Nephron (organoid): Measurements from ENCODE around the gene CDH13.
A peak's percentile ranks its signal among the peaks of the same experiment; 100 is the strongest.

Experiments
- H3K27ac Mint-ChIP-seq, 3 experiments: 2 replicates each; pipeline ENCODE4 v1.8.0; 2020; ENCODE audit warnings: mixed read lengths in 3 of 3, mild to moderate bottlenecking in 2 of 3, moderate library complexity in 1 of 3
- H3K27me3 Mint-ChIP-seq: 2 replicates; pipeline ENCODE4 v1.8.0; 2021; ENCODE audit warnings: low read depth, mild to moderate bottlenecking, moderate library complexity, mixed read lengths
- H3K36me3 Mint-ChIP-seq: 2 replicates; pipeline ENCODE4 v1.8.0; 2020; ENCODE audit warnings: low read depth, mixed read lengths
- H3K4me1 Mint-ChIP-seq: 2 replicates; pipeline ENCODE4 v1.8.0; 2020; ENCODE audit warnings: mixed read lengths
- H3K4me3 Mint-ChIP-seq, 3 experiments: 2 replicates each; pipeline ENCODE4 v1.8.0; 2020; ENCODE audit warnings: mild to moderate bottlenecking in 3 of 3, mixed read lengths in 3 of 3, moderate library complexity in 2 of 3
- H3K9me3 Mint-ChIP-seq: 2 replicates; pipeline ENCODE4 v1.8.0; 2020; ENCODE audit warnings: mixed read lengths
- TF ChIP-seq, protein P1 (sequence below), 3 experiments: fragments of 200-600 bp; sonication (generic); IDR thresholded peaks; one replicate each; pipeline ENCODE4 v1.5.0; 2021; ENCODE audit warnings: antibody characterized with exemption in 3 of 3; ENCODE audit not compliant: unreplicated experiment in 3 of 3

CDH13 gene

DNA sequence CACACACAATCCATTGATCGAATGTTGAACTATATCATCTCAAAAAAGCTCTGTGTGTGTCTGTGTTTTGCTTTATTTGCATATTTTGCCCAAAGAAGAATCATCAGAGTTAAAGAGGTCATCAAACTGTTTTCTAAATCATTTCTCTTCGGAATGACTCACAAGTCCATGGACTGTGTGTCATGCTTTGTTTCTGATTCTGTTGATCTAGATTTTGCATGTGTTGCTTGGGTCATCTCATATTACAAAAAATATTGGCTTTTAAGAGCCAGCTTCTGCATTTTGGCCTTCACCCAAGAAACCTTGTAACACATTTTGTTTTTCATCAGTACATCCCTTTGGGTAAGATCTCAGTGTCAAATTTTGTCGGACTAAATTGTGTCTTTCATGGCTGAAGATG, 709.8 kb downstream of the CDH13 start:
- H3K4me1 Mint-ChIP-seq = peaks cover 21% of the 10 kb centered on the region
- no peak overlapping the region for H3K4me3 Mint-ChIP-seq
- peak overlapping the region in 1 of 3 experiments; percentile 38 for H3K27ac Mint-ChIP-seq
- H3K36me3 Mint-ChIP-seq = no peaks in the 10 kb centered on the region
- TF ChIP-seq, protein P1, sequence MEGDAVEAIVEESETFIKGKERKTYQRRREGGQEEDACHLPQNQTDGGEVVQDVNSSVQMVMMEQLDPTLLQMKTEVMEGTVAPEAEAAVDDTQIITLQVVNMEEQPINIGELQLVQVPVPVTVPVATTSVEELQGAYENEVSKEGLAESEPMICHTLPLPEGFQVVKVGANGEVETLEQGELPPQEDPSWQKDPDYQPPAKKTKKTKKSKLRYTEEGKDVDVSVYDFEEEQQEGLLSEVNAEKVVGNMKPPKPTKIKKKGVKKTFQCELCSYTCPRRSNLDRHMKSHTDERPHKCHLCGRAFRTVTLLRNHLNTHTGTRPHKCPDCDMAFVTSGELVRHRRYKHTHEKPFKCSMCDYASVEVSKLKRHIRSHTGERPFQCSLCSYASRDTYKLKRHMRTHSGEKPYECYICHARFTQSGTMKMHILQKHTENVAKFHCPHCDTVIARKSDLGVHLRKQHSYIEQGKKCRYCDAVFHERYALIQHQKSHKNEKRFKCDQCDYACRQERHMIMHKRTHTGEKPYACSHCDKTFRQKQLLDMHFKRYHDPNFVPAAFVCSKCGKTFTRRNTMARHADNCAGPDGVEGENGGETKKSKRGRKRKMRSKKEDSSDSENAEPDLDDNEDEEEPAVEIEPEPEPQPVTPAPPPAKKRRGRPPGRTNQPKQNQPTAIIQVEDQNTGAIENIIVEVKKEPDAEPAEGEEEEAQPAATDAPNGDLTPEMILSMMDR (IDR thresholded peaks at IDR 0.05; ENCODE audit: unreplicated experiment in 3 of 3) = no peak
- no peaks in the 10 kb centered on the region for H3K9me3 Mint-ChIP-seq
- H3K27me3 Mint-ChIP-seq = peaks cover 5% of the 10 kb centered on the region

DNA sequence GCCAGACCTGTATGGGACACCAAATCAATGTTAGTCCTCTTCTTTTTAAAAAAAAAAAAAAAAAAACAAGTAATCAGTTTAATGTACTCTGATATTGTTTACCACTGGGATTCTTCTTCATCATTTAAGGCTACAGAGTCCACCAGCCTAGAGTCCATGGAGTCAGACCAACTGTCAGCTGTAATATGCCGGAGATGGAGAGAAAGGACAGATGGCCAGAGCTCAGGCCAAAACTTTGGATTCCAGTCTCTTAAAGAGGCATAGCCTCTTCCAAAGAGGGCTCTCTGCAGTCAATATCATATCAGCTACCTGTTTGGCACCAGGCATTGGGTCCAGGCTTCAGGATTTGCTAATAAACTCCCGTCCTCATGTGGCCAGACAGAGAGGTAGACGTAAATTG, 711.4 kb downstream of the CDH13 start:
- Mint-ChIP-seq H3K36me3 (no peaks in the 10 kb centered on the region), H3K27me3 (peaks cover 5% of the 10 kb centered on the region), H3K27ac (no peak overlapping the region), H3K4me3 (no peak overlapping the region), H3K4me1 (peaks cover 15% of the 10 kb centered on the region), H3K9me3 (no peaks in the 10 kb centered on the region)
- TF ChIP-seq, protein P1 (IDR thresholded peaks at IDR 0.05; ENCODE audit: unreplicated experiment in 3 of 3) = no peak

DNA sequence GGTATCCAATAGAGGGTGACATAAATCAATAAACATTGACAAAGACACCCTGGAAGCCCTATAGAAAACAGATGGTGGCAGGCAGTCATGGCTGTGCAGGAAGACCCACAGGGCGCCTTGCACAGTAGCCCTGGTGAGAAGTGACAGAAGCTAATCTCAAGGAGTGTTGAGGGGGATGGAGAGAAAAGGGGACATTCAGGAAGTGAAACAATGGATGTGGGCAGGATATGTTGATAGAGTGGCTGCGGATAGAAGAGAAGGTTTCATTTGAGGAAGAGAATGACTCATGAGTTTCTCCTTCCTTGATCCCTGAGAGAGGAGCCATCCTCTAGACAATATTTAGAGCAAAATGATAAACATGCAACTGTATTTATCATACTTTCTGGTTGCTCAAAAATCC, 712.2 kb downstream of the CDH13 start:
- H3K27me3 Mint-ChIP-seq = peaks cover 3% of the 10 kb centered on the region
- no peaks in the 10 kb centered on the region for H3K36me3 Mint-ChIP-seq
- no peaks in the 10 kb centered on the region for H3K9me3 Mint-ChIP-seq
- no peak overlapping the region for H3K4me3 Mint-ChIP-seq
- H3K27ac Mint-ChIP-seq = no peak overlapping the region
- TF ChIP-seq, protein P1 (IDR thresholded peaks at IDR 0.05; ENCODE audit: unreplicated experiment in 3 of 3) = no peak
- peaks cover 12% of the 10 kb centered on the region for H3K4me1 Mint-ChIP-seq

DNA sequence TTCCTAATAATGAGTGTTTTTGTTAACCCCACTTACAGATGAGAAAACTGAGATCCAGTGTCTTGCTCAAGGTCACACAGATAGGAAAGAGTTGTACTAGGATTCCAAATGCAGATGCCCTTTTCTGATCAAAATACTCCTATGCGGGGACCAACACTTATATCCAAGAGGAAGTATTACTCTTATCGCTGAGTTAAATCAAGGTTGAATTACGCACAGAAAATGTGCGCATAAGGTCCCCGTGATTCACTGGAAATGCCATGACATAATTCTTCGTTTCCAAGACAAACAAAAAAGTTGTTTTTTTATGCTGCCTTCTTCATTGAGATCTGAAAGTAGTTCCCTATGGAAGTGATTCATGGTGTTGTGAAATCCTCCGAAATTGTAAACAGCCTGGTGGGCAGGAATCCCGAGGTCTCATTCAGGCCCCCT, 717.2 kb downstream of the CDH13 start:
- H3K27ac Mint-ChIP-seq = no peak overlapping the region
- H3K4me3 Mint-ChIP-seq = no peak overlapping the region
- H3K27me3 Mint-ChIP-seq = no peaks in the 10 kb centered on the region
- H3K36me3 Mint-ChIP-seq = no peaks in the 10 kb centered on the region
- TF ChIP-seq, protein P1 (IDR thresholded peaks at IDR 0.05; ENCODE audit: unreplicated experiment in 3 of 3) = no peak
- no peaks in the 10 kb centered on the region for H3K9me3 Mint-ChIP-seq
- H3K4me1 Mint-ChIP-seq = no peaks in the 10 kb centered on the region

DNA sequence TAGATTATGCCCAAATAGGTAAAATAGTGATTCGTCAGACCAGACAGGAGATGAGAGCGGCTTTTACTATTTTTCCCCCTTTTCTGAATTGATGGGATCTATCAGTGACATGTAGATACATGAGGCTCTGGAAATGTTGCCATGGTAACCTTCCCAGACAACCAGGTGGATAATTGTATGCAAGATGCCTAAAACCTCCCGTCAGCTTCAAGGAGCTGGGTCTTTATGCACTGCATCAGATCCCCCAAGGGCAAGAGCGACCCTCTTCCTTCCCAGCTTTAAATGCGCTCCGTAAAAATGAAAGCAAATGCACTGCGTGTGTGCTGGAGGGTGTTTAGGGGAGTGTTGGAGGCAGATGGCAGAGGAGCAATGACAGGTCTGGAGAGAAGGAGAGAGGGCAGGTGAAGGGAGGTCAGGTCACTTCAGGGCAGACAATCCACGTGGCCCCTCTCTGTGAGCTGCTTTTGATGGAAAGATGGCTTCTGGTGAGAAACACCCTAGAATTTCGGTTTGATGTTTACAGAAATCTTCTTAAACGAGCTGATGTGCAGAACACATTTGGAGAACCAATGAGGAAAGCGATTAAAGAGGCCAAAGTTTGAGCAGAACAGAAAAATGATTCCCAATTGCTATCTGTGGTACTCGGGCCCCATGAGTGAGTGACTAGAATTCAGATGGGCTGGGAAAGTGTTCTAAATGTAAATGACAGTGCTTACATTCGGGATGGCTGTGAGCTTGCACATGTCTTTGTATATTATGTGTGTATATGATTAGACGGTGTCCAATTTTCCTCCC, 719.3 kb downstream of the CDH13 start:
- no peaks in the 10 kb centered on the region for H3K36me3 Mint-ChIP-seq
- no peaks in the 10 kb centered on the region for H3K27me3 Mint-ChIP-seq
- TF ChIP-seq, protein P1 (IDR thresholded peaks at IDR 0.05; ENCODE audit: unreplicated experiment in 3 of 3) = no peak
- no peaks in the 10 kb centered on the region for H3K4me1 Mint-ChIP-seq
- no peak overlapping the region for H3K4me3 Mint-ChIP-seq
- H3K27ac Mint-ChIP-seq = no peak overlapping the region
- H3K9me3 Mint-ChIP-seq = no peaks in the 10 kb centered on the region

DNA sequence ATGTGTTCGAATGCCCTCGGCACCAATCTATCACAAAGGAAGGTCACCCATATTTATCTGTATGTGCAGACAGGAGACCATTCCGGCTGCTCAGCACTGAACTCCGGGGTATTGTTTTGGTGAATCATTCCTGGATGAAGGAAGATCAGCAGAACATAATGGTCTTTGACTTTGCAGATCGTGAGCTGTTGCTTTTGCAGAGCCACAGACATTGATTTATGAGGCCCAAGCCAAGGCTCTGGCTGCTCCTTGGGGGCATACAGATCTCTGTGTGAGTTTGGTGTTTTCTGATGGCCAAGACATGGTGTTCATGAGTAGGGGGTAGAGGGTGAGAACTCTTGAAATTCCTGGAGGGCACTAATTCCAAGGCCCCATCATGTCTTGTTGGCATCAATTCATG, 722.2 kb downstream of the CDH13 start:
- Mint-ChIP-seq H3K9me3 (no peaks in the 10 kb centered on the region), H3K4me1 (no peaks in the 10 kb centered on the region), H3K27me3 (no peaks in the 10 kb centered on the region), H3K36me3 (no peaks in the 10 kb centered on the region), H3K4me3 (no peak overlapping the region), H3K27ac (no peak overlapping the region)
- TF ChIP-seq, protein P1 (IDR thresholded peaks at IDR 0.05; ENCODE audit: unreplicated experiment in 3 of 3) = no peak
